ENCODE measurements around the gene COL7A1.

The COL7A1 gene

DNA sequence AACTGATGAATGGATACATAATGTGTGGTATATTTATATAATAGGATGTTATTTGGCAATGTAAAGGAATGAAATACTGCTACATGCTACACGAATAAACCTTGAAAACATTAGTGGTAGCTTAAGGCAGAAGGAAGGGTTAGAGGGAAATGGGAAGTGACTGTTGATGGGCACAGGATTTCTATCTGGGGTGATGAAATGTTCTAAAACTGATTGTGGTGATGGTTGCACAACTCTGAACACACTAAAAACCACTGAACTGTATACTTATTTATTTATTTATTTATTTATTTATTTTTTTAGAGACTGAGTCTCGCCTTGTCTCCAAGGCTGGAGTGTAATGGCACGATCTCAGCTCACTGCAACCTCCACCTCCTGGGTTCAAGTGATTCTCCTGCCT lies 66.4 kb downstream of the COL7A1 start:
- Histone ChIP-seq H3K27me3 (ENCODE audit: insufficient read depth, low read length) (no peaks in the 10 kb centered on the region), H3K79me1 (ENCODE audit: low read length) (no peaks in the 10 kb centered on the region), H3K4me3 (ENCODE audit: low read depth, low read length) (no peak overlapping the region), H3K9ac (ENCODE audit: low read length) (no peak overlapping the region), H2BK5ac (ENCODE audit: low read depth, low read length, poor library complexity) (no peak overlapping the region), H2AK5ac (ENCODE audit: low read length) (no peak overlapping the region), H2BK120ac (ENCODE audit: insufficient read depth, low read length, poor library complexity) (no peak overlapping the region), H2AFZ (ENCODE audit: insufficient read depth, low read length, poor library complexity) (no peak overlapping the region), H3K4me1 (ENCODE audit: control insufficient read depth in 1 of 2, insufficient read depth in 2 of 2, low read length in 2 of 2) (no peaks in the 10 kb centered on the region), H3K4me2 (ENCODE audit: low read length) (no peak overlapping the region), H3K4ac (ENCODE audit: low read depth, low read length) (no peak overlapping the region), H2BK12ac (ENCODE audit: low read length) (no peak overlapping the region), H3K14ac (ENCODE audit: low read length) (no peak overlapping the region), H3K18ac (ENCODE audit: low read length) (no peak overlapping the region), H3K23ac (ENCODE audit: low read length) (no peak overlapping the region), H4K12ac (ENCODE audit: low read depth, low read length) (no peak overlapping the region), H4K8ac (ENCODE audit: low read depth, low read length) (no peak overlapping the region), H3K79me2 (ENCODE audit: control insufficient read depth, insufficient read depth, low read length, poor library complexity) (no peaks in the 10 kb centered on the region), H3K9me3 (ENCODE audit: insufficient read depth, low read depth, low read length) (no peaks in the 10 kb centered on the region), H4K91ac (ENCODE audit: low read depth, low read length) (no peak overlapping the region), H3K27ac (ENCODE audit: low read depth, low read length) (no peak overlapping the region), H3K36me3 (ENCODE audit: control insufficient read depth in 1 of 2, insufficient read depth in 2 of 2, low read length in 2 of 2) (peaks cover 19 to 24% of the 10 kb centered on the region in 2 experiments)
- no CpG with 5 or more reads among the region's 3 CpGs for WGBS (ENCODE audit: extremely low coverage, insufficient coverage, insufficient read length)
- DNase-seq = no peak

DNA sequence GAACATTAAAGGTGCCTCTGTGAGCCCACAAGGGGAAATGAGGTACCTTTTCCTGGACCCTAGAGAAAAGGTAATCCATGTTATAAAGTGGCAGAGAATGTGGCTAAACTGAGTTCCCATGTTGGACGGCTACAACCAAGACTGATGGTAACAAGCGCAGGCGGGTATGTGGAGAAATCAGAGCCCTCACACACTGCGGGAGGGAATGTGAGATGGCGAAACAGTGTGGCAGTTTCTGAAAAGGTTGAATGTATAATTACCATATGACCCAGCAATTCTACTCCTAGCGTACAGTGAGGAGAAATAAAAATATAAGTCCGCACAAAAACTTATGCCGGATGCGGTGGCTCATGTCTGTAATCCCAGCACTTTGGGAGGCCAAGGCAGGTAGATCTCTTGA lies 67.1 kb downstream of the COL7A1 start:
- no peak overlapping the region for H4K8ac ChIP-seq (ENCODE audit: low read depth, low read length)
- WGBS (ENCODE audit: extremely low coverage, insufficient coverage, insufficient read length) = no CpG with 5 or more reads among the region's 9 CpGs

DNA sequence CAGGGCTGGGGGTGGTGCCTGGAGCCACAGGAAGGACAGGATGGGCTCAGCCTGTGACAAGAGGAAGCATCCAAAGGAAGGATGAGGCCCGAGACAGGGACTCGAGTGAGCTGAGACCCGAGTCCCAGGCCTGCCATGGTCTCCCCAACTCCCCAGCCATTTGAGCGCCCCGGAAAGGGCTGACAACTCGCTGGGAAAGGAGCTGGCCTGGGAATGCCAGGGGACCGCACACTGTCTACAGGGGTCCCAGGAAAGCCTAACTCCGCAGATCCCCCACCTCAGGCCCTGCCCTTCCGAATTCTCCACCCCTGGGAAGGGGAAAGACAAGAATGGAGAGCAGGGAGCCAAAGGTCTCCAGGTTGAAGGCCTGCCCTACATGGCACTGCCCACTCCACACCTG lies 70.2 kb downstream of the COL7A1 start:
- Histone ChIP-seq H3K36me3 (ENCODE audit: control insufficient read depth in 1 of 2, insufficient read depth in 2 of 2, low read length in 2 of 2) (peaks cover 28 to 46% of the 10 kb centered on the region in 2 experiments), H3K27ac (ENCODE audit: low read depth, low read length) (no peak overlapping the region), H4K8ac (ENCODE audit: low read depth, low read length) (no peak overlapping the region), H2AK5ac (ENCODE audit: low read length) (no peak overlapping the region), H3K4me1 (ENCODE audit: control insufficient read depth in 1 of 2, insufficient read depth in 2 of 2, low read length in 2 of 2) (no peaks in the 10 kb centered on the region), H3K4me2 (ENCODE audit: low read length) (no peak overlapping the region), H4K91ac (ENCODE audit: low read depth, low read length) (no peak overlapping the region), H2BK5ac (ENCODE audit: low read depth, low read length, poor library complexity) (no peak overlapping the region), H3K79me1 (ENCODE audit: low read length) (no peaks in the 10 kb centered on the region), H3K79me2 (ENCODE audit: control insufficient read depth, insufficient read depth, low read length, poor library complexity) (no peaks in the 10 kb centered on the region), H4K12ac (ENCODE audit: low read depth, low read length) (no peak overlapping the region), H2BK120ac (ENCODE audit: insufficient read depth, low read length, poor library complexity) (no peak overlapping the region), H3K4me3 (ENCODE audit: low read depth, low read length) (no peak overlapping the region), H2BK12ac (ENCODE audit: low read length) (no peak overlapping the region), H3K9me3 (ENCODE audit: insufficient read depth, low read depth, low read length) (no peaks in the 10 kb centered on the region), H3K9ac (ENCODE audit: low read length) (no peak overlapping the region), H3K27me3 (ENCODE audit: insufficient read depth, low read length) (no peaks in the 10 kb centered on the region), H2AFZ (ENCODE audit: insufficient read depth, low read length, poor library complexity) (no peak overlapping the region), H3K4ac (ENCODE audit: low read depth, low read length) (no peak overlapping the region), H3K23ac (ENCODE audit: low read length) (no peak overlapping the region), H3K14ac (ENCODE audit: low read length) (no peak overlapping the region), H3K18ac (ENCODE audit: low read length) (no peak overlapping the region)
- no peak for DNase-seq
- WGBS (ENCODE audit: extremely low coverage, insufficient coverage, insufficient read length) = no CpG with 5 or more reads among the region's 9 CpGs

More for the DNA sequence above, 67.1 kb downstream of the COL7A1 start:
- Histone ChIP-seq H2BK120ac (ENCODE audit: insufficient read depth, low read length, poor library complexity) (no peak overlapping the region), H3K4me3 (ENCODE audit: low read depth, low read length) (no peak overlapping the region), H3K23ac (ENCODE audit: low read length) (no peak overlapping the region), H4K12ac (ENCODE audit: low read depth, low read length) (no peak overlapping the region), H3K36me3 (ENCODE audit: control insufficient read depth in 1 of 2, insufficient read depth in 2 of 2, low read length in 2 of 2) (peaks cover 23 to 28% of the 10 kb centered on the region in 2 experiments), H3K18ac (ENCODE audit: low read length) (no peak overlapping the region), H4K91ac (ENCODE audit: low read depth, low read length) (no peak overlapping the region), H3K79me1 (ENCODE audit: low read length) (no peaks in the 10 kb centered on the region), H3K9me3 (ENCODE audit: insufficient read depth, low read depth, low read length) (no peaks in the 10 kb centered on the region), H3K27ac (ENCODE audit: low read depth, low read length) (no peak overlapping the region), H3K14ac (ENCODE audit: low read length) (no peak overlapping the region), H3K4me1 (ENCODE audit: control insufficient read depth in 1 of 2, insufficient read depth in 2 of 2, low read length in 2 of 2) (no peaks in the 10 kb centered on the region), H2AFZ (ENCODE audit: insufficient read depth, low read length, poor library complexity) (no peak overlapping the region), H3K9ac (ENCODE audit: low read length) (no peak overlapping the region), H3K79me2 (ENCODE audit: control insufficient read depth, insufficient read depth, low read length, poor library complexity) (no peaks in the 10 kb centered on the region), H2AK5ac (ENCODE audit: low read length) (no peak overlapping the region), H3K4ac (ENCODE audit: low read depth, low read length) (no peak overlapping the region), H2BK5ac (ENCODE audit: low read depth, low read length, poor library complexity) (no peak overlapping the region), H3K4me2 (ENCODE audit: low read length) (no peak overlapping the region), H2BK12ac (ENCODE audit: low read length) (no peak overlapping the region), H3K27me3 (ENCODE audit: insufficient read depth, low read length) (no peaks in the 10 kb centered on the region)
- DNase-seq = peak in 1 of 2 donors; percentile 32

DNA sequence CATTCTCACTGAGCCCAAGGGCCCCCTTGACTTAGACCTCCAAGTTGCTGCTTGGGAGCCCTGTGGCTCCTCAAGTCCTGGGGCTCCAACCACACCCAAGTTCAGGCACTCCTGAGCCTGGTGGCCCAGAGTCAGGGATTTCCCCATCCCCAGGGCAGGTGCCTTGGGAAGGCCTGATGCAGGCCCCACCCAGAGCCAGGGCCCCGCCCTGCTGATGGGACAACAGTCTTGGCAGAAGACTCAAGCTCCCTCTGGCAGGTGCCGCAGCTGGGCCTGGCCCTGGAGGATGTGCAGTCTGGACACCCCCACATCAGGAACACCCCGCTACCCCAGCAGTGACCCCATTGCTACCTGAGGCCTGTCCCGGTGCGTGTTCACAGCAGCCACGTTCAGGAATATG lies 73.5 kb downstream of the COL7A1 start:
- no CpG with 5 or more reads among the region's 6 CpGs for WGBS (ENCODE audit: extremely low coverage, insufficient coverage, insufficient read length)

More for the DNA sequence above, 73.5 kb downstream of the COL7A1 start:
- Histone ChIP-seq H3K79me1 (ENCODE audit: low read length) (no peaks in the 10 kb centered on the region), H3K9ac (ENCODE audit: low read length) (no peak overlapping the region), H2AFZ (ENCODE audit: insufficient read depth, low read length, poor library complexity) (no peak overlapping the region), H3K79me2 (ENCODE audit: control insufficient read depth, insufficient read depth, low read length, poor library complexity) (no peaks in the 10 kb centered on the region), H3K4me3 (ENCODE audit: low read depth, low read length) (no peak overlapping the region), H3K18ac (ENCODE audit: low read length) (no peak overlapping the region), H3K36me3 (ENCODE audit: control insufficient read depth in 1 of 2, insufficient read depth in 2 of 2, low read length in 2 of 2) (peaks cover 34 to 50% of the 10 kb centered on the region in 2 experiments), H3K4me2 (ENCODE audit: low read length) (no peak overlapping the region), H3K23ac (ENCODE audit: low read length) (no peak overlapping the region), H3K4ac (ENCODE audit: low read depth, low read length) (no peak overlapping the region), H3K27me3 (ENCODE audit: insufficient read depth, low read length) (no peaks in the 10 kb centered on the region), H4K12ac (ENCODE audit: low read depth, low read length) (no peak overlapping the region), H2AK5ac (ENCODE audit: low read length) (no peak overlapping the region), H4K91ac (ENCODE audit: low read depth, low read length) (no peak overlapping the region), H2BK5ac (ENCODE audit: low read depth, low read length, poor library complexity) (no peak overlapping the region), H2BK120ac (ENCODE audit: insufficient read depth, low read length, poor library complexity) (no peak overlapping the region), H3K27ac (ENCODE audit: low read depth, low read length) (no peak overlapping the region), H3K4me1 (ENCODE audit: control insufficient read depth in 1 of 2, insufficient read depth in 2 of 2, low read length in 2 of 2) (no peaks in the 10 kb centered on the region), H3K14ac (ENCODE audit: low read length) (no peak overlapping the region), H3K9me3 (ENCODE audit: insufficient read depth, low read depth, low read length) (no peaks in the 10 kb centered on the region), H4K8ac (ENCODE audit: low read depth, low read length) (no peak overlapping the region), H2BK12ac (ENCODE audit: low read length) (no peak overlapping the region)
- DNase-seq = no peak
